ENCODE measurements around the gene CHCHD4. TPM values are rescaled to one million over a fixed set of nuclear protein-coding genes. Genes with fewer than 3 reads are reported as not detected.

CHCHD4 gene
- total RNA-seq, 2 donors from 2014 or later, result 14.5 to 25.4 TPM

GRCh38 chr3:14150078-14150477, 25.4 kb upstream of the CHCHD4 start:
- H3K27ac ChIP-seq, result no peak overlapping the region

GRCh38 chr3:14148041-14148985, 23.6 kb upstream of the CHCHD4 start:
- H3K27ac ChIP-seq, result no peak overlapping the region

More at GRCh38 chr3:14150078-14150477, 25.4 kb upstream of the CHCHD4 start:
- TF ChIP-seq, protein P1, sequence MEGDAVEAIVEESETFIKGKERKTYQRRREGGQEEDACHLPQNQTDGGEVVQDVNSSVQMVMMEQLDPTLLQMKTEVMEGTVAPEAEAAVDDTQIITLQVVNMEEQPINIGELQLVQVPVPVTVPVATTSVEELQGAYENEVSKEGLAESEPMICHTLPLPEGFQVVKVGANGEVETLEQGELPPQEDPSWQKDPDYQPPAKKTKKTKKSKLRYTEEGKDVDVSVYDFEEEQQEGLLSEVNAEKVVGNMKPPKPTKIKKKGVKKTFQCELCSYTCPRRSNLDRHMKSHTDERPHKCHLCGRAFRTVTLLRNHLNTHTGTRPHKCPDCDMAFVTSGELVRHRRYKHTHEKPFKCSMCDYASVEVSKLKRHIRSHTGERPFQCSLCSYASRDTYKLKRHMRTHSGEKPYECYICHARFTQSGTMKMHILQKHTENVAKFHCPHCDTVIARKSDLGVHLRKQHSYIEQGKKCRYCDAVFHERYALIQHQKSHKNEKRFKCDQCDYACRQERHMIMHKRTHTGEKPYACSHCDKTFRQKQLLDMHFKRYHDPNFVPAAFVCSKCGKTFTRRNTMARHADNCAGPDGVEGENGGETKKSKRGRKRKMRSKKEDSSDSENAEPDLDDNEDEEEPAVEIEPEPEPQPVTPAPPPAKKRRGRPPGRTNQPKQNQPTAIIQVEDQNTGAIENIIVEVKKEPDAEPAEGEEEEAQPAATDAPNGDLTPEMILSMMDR (IDR thresholded peaks at IDR 0.05), result no peak
- no peaks in the 10 kb centered on the region for H3K36me3 ChIP-seq
- H3K4me3 ChIP-seq, result no peak overlapping the region
- no peaks in the 10 kb centered on the region for H3K9me3 ChIP-seq
- no peaks in the 10 kb centered on the region for H3K27me3 ChIP-seq
- no peak overlapping the region for H3K9ac ChIP-seq (ENCODE audit: low read depth in 2 of 2, low read length in 2 of 2)
- no peak for DNase-seq
- intact Hi-C loops (cut with DNase I), result no loop called here
- peaks cover 1% of the 10 kb centered on the region for H3K4me1 ChIP-seq

GRCh38 chr3:14147617-14148016, 22.9 kb upstream of the CHCHD4 start:
- Histone ChIP-seq H3K9me3 (no peaks in the 10 kb centered on the region), H3K27me3 (no peaks in the 10 kb centered on the region), H3K9ac (ENCODE audit: low read depth in 2 of 2, low read length in 2 of 2) (no peak overlapping the region), H3K4me3 (no peak overlapping the region), H3K27ac (no peak overlapping the region), H3K36me3 (no peaks in the 10 kb centered on the region), H3K4me1 (peaks cover 11% of the 10 kb centered on the region)
- TF ChIP-seq, protein P1 (IDR thresholded peaks at IDR 0.05), result no peak
- intact Hi-C loops (cut with DNase I), result no loop called here
- DNase-seq, result no peak

More at GRCh38 chr3:14148041-14148985, 23.6 kb upstream of the CHCHD4 start:
- no peaks in the 10 kb centered on the region for H3K9me3 ChIP-seq
- TF ChIP-seq, protein P1 (IDR thresholded peaks at IDR 0.05), result no peak
- intact Hi-C loops (cut with DNase I), result no loop called here
- peaks cover 11% of the 10 kb centered on the region for H3K4me1 ChIP-seq
- H3K9ac ChIP-seq (ENCODE audit: low read depth in 2 of 2, low read length in 2 of 2), result no peak overlapping the region
- no peaks in the 10 kb centered on the region for H3K36me3 ChIP-seq
- DNase-seq, result no peak
- H3K27me3 ChIP-seq, result no peaks in the 10 kb centered on the region
- no peak overlapping the region for H3K4me3 ChIP-seq

DNA sequence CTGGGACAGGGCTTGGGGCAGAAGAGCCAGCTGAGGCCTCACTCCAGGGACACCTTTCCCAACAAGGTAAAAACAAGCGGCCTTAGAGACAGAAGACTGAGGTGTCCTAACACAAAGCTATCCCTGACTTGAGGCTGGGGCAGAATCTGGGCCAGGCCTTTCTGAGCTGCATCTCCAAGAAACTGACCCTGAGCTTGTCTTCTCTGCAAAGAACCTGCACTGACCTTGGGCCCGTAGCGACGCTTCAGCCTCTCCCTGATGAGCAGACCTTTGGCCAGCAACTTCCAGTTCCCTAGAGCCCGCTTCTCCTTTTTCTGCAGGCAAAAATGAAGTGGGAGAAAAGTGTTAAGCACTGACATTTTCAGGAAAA, 22.4 kb upstream of the CHCHD4 start:
- H3K4me1 ChIP-seq, result peaks cover 11% of the 10 kb centered on the region
- TF ChIP-seq, protein P1 (IDR thresholded peaks at IDR 0.05), result no peak

GRCh38 chr3:14146381-14147065, 21.9 kb upstream of the CHCHD4 start:
- H3K4me3 ChIP-seq, result no peak overlapping the region
- DNase-seq, result no peak
- H3K9me3 ChIP-seq, result no peaks in the 10 kb centered on the region
- H3K36me3 ChIP-seq, result no peaks in the 10 kb centered on the region
- H3K4me1 ChIP-seq, result peaks cover 11% of the 10 kb centered on the region
- no peak overlapping the region for H3K9ac ChIP-seq (ENCODE audit: low read depth in 2 of 2, low read length in 2 of 2)
- intact Hi-C loops (cut with DNase I), result no loop called here
- no peak overlapping the region for H3K27ac ChIP-seq
- no peaks in the 10 kb centered on the region for H3K27me3 ChIP-seq
- TF ChIP-seq, protein P1 (IDR thresholded peaks at IDR 0.05), result no peak

More for the DNA sequence above, 22.4 kb upstream of the CHCHD4 start:
- Histone ChIP-seq H3K36me3 (no peaks in the 10 kb centered on the region), H3K27ac (no peak overlapping the region), H3K4me3 (no peak overlapping the region), H3K9ac (ENCODE audit: low read depth in 2 of 2, low read length in 2 of 2) (no peak overlapping the region), H3K9me3 (no peaks in the 10 kb centered on the region), H3K27me3 (no peaks in the 10 kb centered on the region)
- DNase-seq, result no peak
- intact Hi-C loops (cut with DNase I), result no loop called here

Data from colonic mucosa (tissue), 4 donors.